Natural killer cell (primary cell): ENCODE measurements around the gene CASK. TPM values are rescaled to one million over a fixed set of nuclear protein-coding genes. Genes with fewer than 3 reads are reported as not detected.

Source experiments
- ATAC-seq, 3 donors: fragments of 150-1000 bp in 2 of 3; fragments of 200-7000 bp in 1 of 3; cut with Tn5 transposase; 1 replicate in 1 of 3; 2 replicates in 2 of 3; pipeline ENCODE4 v1.10.0; 2021; ENCODE audit warnings: mild to moderate bottlenecking in 2 of 3, moderate library complexity in 2 of 3
- DNase-seq, 2 donors: peaks; one replicate each; pipeline versions ENCODE4 v3.0.0 to v3.0.0-alpha.2; 2013 to 2021; ENCODE audit warnings: mixed read lengths in 1 of 2
- H3K27ac ChIP-seq: one replicate; pipeline ENCODE4 v1.5.1; 2013; ENCODE audit warnings: mild to moderate bottlenecking, low read length
- H3K27me3 ChIP-seq: one replicate; pipeline ENCODE4 v1.6.1; 2013; ENCODE audit warnings: low read length; ENCODE audit not compliant: control insufficient read depth, insufficient read depth
- H3K36me3 ChIP-seq: one replicate; pipeline ENCODE4 v1.6.1; 2013; ENCODE audit warnings: low read length; ENCODE audit not compliant: control insufficient read depth, insufficient read depth
- H3K4me1 ChIP-seq: one replicate; pipeline ENCODE4 v1.6.1; 2013; ENCODE audit warnings: low read length; ENCODE audit not compliant: control insufficient read depth, insufficient read depth
- H3K4me3 ChIP-seq: one replicate; pipeline ENCODE4 v1.5.1; 2013; ENCODE audit warnings: low read length
- H3K9me3 ChIP-seq: one replicate; pipeline ENCODE4 v1.6.1; 2013; ENCODE audit warnings: low read length; ENCODE audit not compliant: control insufficient read depth, insufficient read depth
- H3K27ac Mint-ChIP-seq, 2 donors: one replicate each; pipeline ENCODE4 v1.8.0; 2022; ENCODE audit warnings: mild to moderate bottlenecking in 2 of 2, mixed read lengths in 2 of 2, moderate library complexity in 1 of 2
- H3K27me3 Mint-ChIP-seq, 2 donors: one replicate each; pipeline ENCODE4 v1.8.0; 2022; ENCODE audit warnings: low read depth in 2 of 2, mixed read lengths in 2 of 2
- H3K36me3 Mint-ChIP-seq: one replicate; pipeline ENCODE4 v1.8.0; 2022; ENCODE audit warnings: mixed read lengths
- H3K4me1 Mint-ChIP-seq, 2 donors: one replicate each; pipeline ENCODE4 v1.8.0; 2022; ENCODE audit warnings: mixed read lengths in 2 of 2
- H3K4me3 Mint-ChIP-seq: one replicate; pipeline ENCODE4 v1.8.0; 2022; ENCODE audit warnings: mild to moderate bottlenecking, moderate library complexity, mixed read lengths
- H3K9me3 Mint-ChIP-seq, 2 donors: one replicate each; pipeline ENCODE4 v1.8.0; 2022; ENCODE audit warnings: mixed read lengths in 2 of 2
- CTCF ChIP-seq: fragments of 200-600 bp; IDR thresholded peaks from one replicate; pipeline ENCODE4 v1.8.0; 2022; ENCODE audit warnings: antibody characterized with exemption
- WGBS: methylation state at CpG from one replicate; pipeline ENCODE4 v1.1.7; 2013; ENCODE audit warnings: missing lambda C conversion rate; ENCODE audit not compliant: insufficient coverage; 5-methylcytosine and 5-hydroxymethylcytosine counted together
- intact Hi-C: fragments of 100-400 bp; cut with micrococcal nuclease; formaldehyde crosslinking; loops from one replicate; pipeline ENCODE4 v1.14.2; 2022
- total RNA-seq, 4 donors: library from RNA; stranded (reverse); fragments of 120-200 nt in 1 of 4; gene quantifications; one replicate each; pipeline versions ENCODE4 v1.2.3 to v1.2.4, GENCODE V29; 2013 to 2022

The CASK gene
- total RNA-seq, 3 donors from 2014 or later (not counting 1 experiment from before 2014, with no cell fraction given): 23.5 to 27.9 (median 25.6) TPM

GRCh38 chrX:41799661-41800060 is 123.7 kb downstream of the CASK start:
- no peaks in the 10 kb centered on the region for H3K9me3 Mint-ChIP-seq
- H3K4me1 Mint-ChIP-seq: peaks cover 5 to 10% of the 10 kb centered on the region in 2 donors
- intact Hi-C loops: loop anchor here (5.0 kb wide), 1 partner anchor 1758 kb away; no protein-coding TSS in a partner anchor
- H3K27me3 Mint-ChIP-seq: peaks cover 0 to 12% of the 10 kb centered on the region in 2 donors
- Histone ChIP-seq H3K4me3 (no peak overlapping the region), H3K9me3 (no peaks in the 10 kb centered on the region), H3K27me3 (no peaks in the 10 kb centered on the region), H3K4me1 (peaks cover 15% of the 10 kb centered on the region), H3K36me3 (no peaks in the 10 kb centered on the region), H3K27ac (no peak overlapping the region)
- ATAC-seq (no peak), DNase-seq (no peak)
- no peaks in the 10 kb centered on the region for H3K36me3 Mint-ChIP-seq
- H3K4me3 Mint-ChIP-seq: no peak overlapping the region
- H3K27ac Mint-ChIP-seq: no peak overlapping the region
- no peak for TF ChIP-seq CTCF
- 93% methylated on average over 5 of the region's 6 CpGs for WGBS

GRCh38 chrX:41796577-41796976 is 126.8 kb downstream of the CASK start:
- no peak for ATAC-seq
- peak in 1 of 2 donors; percentile 6 for DNase-seq
- H3K36me3 ChIP-seq: no peaks in the 10 kb centered on the region
- Mint-ChIP-seq H3K4me1 (peaks cover 0 to 10% of the 10 kb centered on the region in 2 donors), H3K27me3 (no peaks in the 10 kb centered on the region), H3K9me3 (no peaks in the 10 kb centered on the region), H3K4me3 (no peak overlapping the region), H3K27ac (peak overlapping the region in 1 of 2 donors; percentile 64), H3K36me3 (no peaks in the 10 kb centered on the region)
- H3K4me3 ChIP-seq: no peak overlapping the region
- H3K4me1 ChIP-seq: peaks cover 12% of the 10 kb centered on the region
- TF ChIP-seq CTCF: no peak
- no peak overlapping the region for H3K27ac ChIP-seq
- 29% methylated on average over 1 of the region's 1 CpG for WGBS
- H3K9me3 ChIP-seq: no peaks in the 10 kb centered on the region
- intact Hi-C loops: loop anchor here (5.0 kb wide), 1 partner anchor 1761 kb away; no protein-coding TSS in a partner anchor
- no peaks in the 10 kb centered on the region for H3K27me3 ChIP-seq

GRCh38 chrX:41796046-41796445 is 127.3 kb downstream of the CASK start:
- Mint-ChIP-seq H3K9me3 (no peaks in the 10 kb centered on the region), H3K27ac (no peak overlapping the region), H3K27me3 (no peaks in the 10 kb centered on the region), H3K4me1 (peaks cover 0 to 10% of the 10 kb centered on the region in 2 donors), H3K36me3 (no peaks in the 10 kb centered on the region), H3K4me3 (no peak overlapping the region)
- intact Hi-C loops: loop anchor here (5.0 kb wide), 1 partner anchor 1761 kb away; no protein-coding TSS in a partner anchor
- H3K4me3 ChIP-seq: no peak overlapping the region
- H3K27me3 ChIP-seq: no peaks in the 10 kb centered on the region
- H3K36me3 ChIP-seq: no peaks in the 10 kb centered on the region
- H3K9me3 ChIP-seq: no peaks in the 10 kb centered on the region
- DNase-seq (no peak), ATAC-seq (no peak)
- no peak for TF ChIP-seq CTCF
- no CpG with 5 or more reads among the region's 1 CpG for WGBS
- no peak overlapping the region for H3K27ac ChIP-seq
- peaks cover 12% of the 10 kb centered on the region for H3K4me1 ChIP-seq

GRCh38 chrX:41789374-41789773 is 134.0 kb downstream of the CASK start:
- no peaks in the 10 kb centered on the region for H3K9me3 ChIP-seq
- H3K4me3 Mint-ChIP-seq: no peak overlapping the region
- no peaks in the 10 kb centered on the region for H3K27me3 Mint-ChIP-seq
- ATAC-seq: no peak
- H3K36me3 Mint-ChIP-seq: no peaks in the 10 kb centered on the region
- no peak overlapping the region for H3K4me3 ChIP-seq
- peaks cover 5 to 11% of the 10 kb centered on the region in 2 donors for H3K4me1 Mint-ChIP-seq
- H3K36me3 ChIP-seq: peaks cover 2% of the 10 kb centered on the region
- H3K9me3 Mint-ChIP-seq: no peaks in the 10 kb centered on the region
- no peak for TF ChIP-seq CTCF
- H3K27ac ChIP-seq: no peak overlapping the region
- H3K27ac Mint-ChIP-seq: no peak overlapping the region
- WGBS: 80% methylated on average over 1 of the region's 2 CpGs
- intact Hi-C loops: no loop called here
- no peak for DNase-seq
- no peaks in the 10 kb centered on the region for H3K27me3 ChIP-seq
- H3K4me1 ChIP-seq: no peaks in the 10 kb centered on the region
